PC-9 (cell line): ENCODE measurements around the gene MSANTD7. TPM values are rescaled to one million over a fixed set of nuclear protein-coding genes. Genes with fewer than 3 reads are reported as not detected.

Experiments used
- BruUV-seq: library from RNA; stranded (reverse); fragments of 400-500 nt; replicated peaks from 2 replicates; lab custom pipeline; 2021; lab: Mats Ljungman, UMichigan
- CTCF ChIA-PET: fragments of 300-600 bp; sonication (Branson Sonifier 250); formaldehyde crosslinking; loops from one replicate; lab custom pipeline; 2022; ENCODE audit warnings: antibody characterized with exemption; lab: Charles Lee
- POLR2A ChIA-PET: fragments of 300-600 bp; sonication (Branson Sonifier 250); formaldehyde crosslinking; loops from one replicate; lab custom pipeline; 2022; ENCODE audit warnings: antibody characterized with exemption; ENCODE audit not compliant: unreplicated experiment; lab: Charles Lee
- DNase-seq, 2 experiments: peaks; one replicate each; pipeline versions ENCODE4 v3.0.0 to v3.0.0-alpha.2; 2015 to 2022; ENCODE audit warnings: mixed read lengths in 1 of 2
- H2AFZ ChIP-seq: fragments of 200-600 bp; sonication (generic); 2 replicates; pipeline ENCODE4 v1.8.1; 2017; ENCODE audit warnings: antibody characterized with exemption
- H3F3A ChIP-seq: fragments of 200-600 bp; sonication (generic); 2 replicates; pipeline ENCODE4 v1.8.1; 2017; ENCODE audit warnings: antibody characterized with exemption, mild to moderate bottlenecking, low read depth; ENCODE audit not compliant: insufficient read depth
- H3K27ac ChIP-seq: fragments of 200-600 bp; sonication (generic); 2 replicates; pipeline ENCODE4 v1.6.1; 2016; ENCODE audit warnings: mixed run types
- H3K27me3 ChIP-seq: fragments of 200-600 bp; sonication (generic); 2 replicates; pipeline ENCODE4 v1.6.1; 2016; ENCODE audit warnings: low read depth, mixed run types; ENCODE audit not compliant: insufficient read depth
- H3K36me3 ChIP-seq: fragments of 200-600 bp; sonication (generic); 2 replicates; pipeline ENCODE4 v1.6.1; 2016; ENCODE audit warnings: low read depth, mixed run types
- H3K4me1 ChIP-seq: fragments of 200-600 bp; sonication (generic); replicated peaks from 2 replicates; pipeline ENCODE4 v1.6.1; 2016; ENCODE audit warnings: mixed run types; ENCODE audit not compliant: insufficient read depth
- H3K4me2 ChIP-seq: fragments of 200-600 bp; sonication (generic); 2 replicates; pipeline ENCODE4 v1.6.1; 2017; ENCODE audit warnings: mixed run types
- H3K4me3 ChIP-seq: fragments of 200-600 bp; sonication (generic); 2 replicates; pipeline ENCODE4 v1.6.1; 2016; ENCODE audit warnings: mixed run types
- H3K79me2 ChIP-seq: fragments of 200-600 bp; sonication (generic); 2 replicates; pipeline ENCODE4 v1.6.1; 2017; ENCODE audit warnings: low read depth, mixed run types
- H3K9me2 ChIP-seq: fragments of 200-600 bp; sonication (generic); 2 replicates; pipeline ENCODE4 v1.8.1; 2017; ENCODE audit warnings: mild to moderate bottlenecking; ENCODE audit not compliant: insufficient read depth
- H3K9me3 ChIP-seq: fragments of 200-600 bp; sonication (generic); 2 replicates; pipeline ENCODE4 v1.8.1; 2016; ENCODE audit warnings: low read depth; ENCODE audit not compliant: insufficient read depth
- H4K20me1 ChIP-seq: fragments of 200-600 bp; sonication (generic); 2 replicates; pipeline ENCODE4 v1.8.1; 2017; ENCODE audit not compliant: insufficient read depth
- CTCF ChIP-seq: fragments of 200-600 bp; sonication (generic); conservative IDR thresholded peaks from 2 replicates; pipeline ENCODE4 v1.6.1; 2017; ENCODE audit warnings: mixed run types, antibody characterized with exemption, mild to moderate bottlenecking, moderate library complexity
- EZH2 ChIP-seq: fragments of 200-600 bp; sonication (generic); IDR thresholded peaks from 2 replicates; pipeline ENCODE4 v1.8.0; 2017; ENCODE audit warnings: antibody characterized with exemption, low read depth
- intact Hi-C: fragments of 100-400 bp; cut with micrococcal nuclease; formaldehyde crosslinking; loops from one replicate; pipeline ENCODE4 v1.10.0; 2022; ENCODE audit not compliant: unreplicated experiment
- total RNA-seq: library from RNA; stranded (reverse); gene quantifications from 2 replicates; pipeline ENCODE4 v1.2.3, GENCODE V29; 2021

Gene MSANTD7
- total RNA-seq, 1 experiment from 2014 or later, result 11.6 TPM

- H3F3A ChIP-seq, result peaks cover 10% of the 10 kb centered on the region; the same call in 1 of the 2 replicates
- no peak for DNase-seq
- no peak overlapping the region for H2AFZ ChIP-seq
- no TSS peak for BruUV-seq
- no peak overlapping the region for H3K4me2 ChIP-seq
- intact Hi-C loops, result loop anchor here (5.0 kb wide), 1 partner anchor 76 kb away; the partner anchor contains the start of gene DCLRE1C
- H3K27ac ChIP-seq, result no peak overlapping the region
- no peaks in the 10 kb centered on the region for H3K9me2 ChIP-seq
- H3K4me3 ChIP-seq, result no peak overlapping the region
- peaks cover 21% of the 10 kb centered on the region for H3K4me1 ChIP-seq
- no peaks in the 10 kb centered on the region; the same call in 1 of the 2 replicates for H4K20me1 ChIP-seq
- TF ChIP-seq EZH2, result no peak
- no peak for TF ChIP-seq CTCF
- H3K9me3 ChIP-seq, result no peaks in the 10 kb centered on the region
- H3K79me2 ChIP-seq, result peaks cover 41% of the 10 kb centered on the region
- POLR2A ChIA-PET, result no interaction called here
- CTCF ChIA-PET, result no interaction called here
- H3K36me3 ChIP-seq, result peaks cover 5% of the 10 kb centered on the region; the same call in 1 of the 2 replicates
- H3K27me3 ChIP-seq, result no peaks in the 10 kb centered on the region
Observed at GRCh38 chr10:14875941-14876340, 37.8 kb downstream of the MSANTD7 start.

- no peak overlapping the region for H3K27ac ChIP-seq
- CTCF ChIA-PET, result no interaction called here
Observed at GRCh38 chr10:14876764-14877163, 38.7 kb downstream of the MSANTD7 start.

More at GRCh38 chr10:14876764-14877163, 38.7 kb downstream of the MSANTD7 start:
- DNase-seq, result no peak
- no peaks in the 10 kb centered on the region for H3K36me3 ChIP-seq
- peaks cover 10% of the 10 kb centered on the region; the same call in 1 of the 2 replicates for H3F3A ChIP-seq
- intact Hi-C loops, result loop anchor here (5.0 kb wide), 1 partner anchor 76 kb away; the partner anchor contains the start of gene DCLRE1C
- POLR2A ChIA-PET, result no interaction called here
- H3K4me3 ChIP-seq, result peak overlapping the region; percentile 67; the same call in 1 of the 2 replicates
- BruUV-seq, result no TSS peak
- peaks cover 50% of the 10 kb centered on the region for H3K79me2 ChIP-seq
- no peaks in the 10 kb centered on the region for H3K9me2 ChIP-seq
- peaks cover 24% of the 10 kb centered on the region for H3K4me1 ChIP-seq
- H3K4me2 ChIP-seq, result peak overlapping the region; percentile 87
- H3K27me3 ChIP-seq, result no peaks in the 10 kb centered on the region
- TF ChIP-seq EZH2 (no peak), CTCF (no peak)
- H2AFZ ChIP-seq, result no peak overlapping the region
- H3K9me3 ChIP-seq, result no peaks in the 10 kb centered on the region
- no peaks in the 10 kb centered on the region; the same call in 1 of the 2 replicates for H4K20me1 ChIP-seq
